Placental epithelial cell (primary cell): Measurements from ENCODE around the gene FLG2. TPM values are rescaled to one million over a fixed set of nuclear protein-coding genes. Genes with fewer than 3 reads are reported as not detected.

Experiments
- small RNA-seq: library from RNA; depleted of rRNA; stranded (forward); fragments of <200 nt; gene quantifications from one replicate; pipeline ENCODE3, GENCODE V24; 2012
- total RNA-seq: library from RNA; depleted of rRNA; stranded (reverse); fragments of >200 nt; gene quantifications from 2 replicates; pipeline ENCODE4 v1.2.3, GENCODE V29; 2012

The FLG2 gene
- total RNA-seq, result under 0.01 TPM in 1 of 2 replicates, not detected in the other

GRCh38 chr1:152359906-152360305 lies at the start of gene FLG2:
TSS of gene FLG2 (minus strand) at chr1:152360006. CDS start at chr1:152358884, 1,122 bp downstream.

GRCh38 chr1:152325111-152325510 lies 34.7 kb downstream of the FLG2 start, which contains the start of gene FLG:
TSS of gene FLG (minus strand) at chr1:152325239. CDS start at chr1:152315456, 9,783 bp downstream.

Small RNAs within 50 kb of the gene (small RNA-seq; reads per million reads assigned to genes)
- not detected for gene HMGN3P1

Other genes starting within 250 kb of the FLG2 start
- gene TCHH, start 244.6 kb downstream of the FLG2 start, total RNA-seq, result 0.11 and 0.39 TPM in 2 replicates
- not detected in 2 replicates for gene RPTN, start 200.8 kb downstream of the FLG2 start, total RNA-seq
- not detected in 2 replicates for gene HRNR, start 135.8 kb downstream of the FLG2 start, total RNA-seq
- gene FLG, start 34.8 kb downstream of the FLG2 start, total RNA-seq, result under 0.01 TPM in 1 of 2 replicates, not detected in the other
- not detected in 2 replicates for gene CRNN, start 54.3 kb upstream of the FLG2 start, total RNA-seq
- not detected in 2 replicates for gene LCE5A, start 150.8 kb upstream of the FLG2 start, total RNA-seq
- gene CRCT1, start 154.5 kb upstream of the FLG2 start, total RNA-seq, result not detected in 2 replicates
- gene LCE3E, start 206.8 kb upstream of the FLG2 start, total RNA-seq, result not detected in 2 replicates
- not detected in 2 replicates for gene LCE3D, start 220.5 kb upstream of the FLG2 start, total RNA-seq
- gene LCE3C, start 240.2 kb upstream of the FLG2 start, total RNA-seq, result not detected in 2 replicates